Activated gamma-delta T cell (primary cell): ENCODE results near the gene CCT2.

ENCODE experiments used
- DNase-seq: peaks from one replicate; lab custom pipeline; 2025; lab: John Stamatoyannopoulos, UW
- total RNA-seq, 2 donors: gene quantifications; one replicate each; lab custom pipeline; 2026; lab: John Stamatoyannopoulos, UW

The CCT2 gene
- total RNA-seq: 156 to 169 reads per million in 2 donors

- peak; percentile 91 for DNase-seq
Observed at GRCh38 chr12:69585189-69586062, at the start of gene CCT2. Gene CCT2 (plus strand): TSS chr12:69585459. CDS start chr12:69585522, 63 bp downstream.

GRCh38 chr12:69540987-69541386 is 44.3 kb upstream of the CCT2 start:
- no peak for DNase-seq

GRCh38 chr12:69544087-69544486 is 41.2 kb upstream of the CCT2 start:
- DNase-seq: no peak

GRCh38 chr12:69545081-69545480 is 40.2 kb upstream of the CCT2 start:
- no peak for DNase-seq

GRCh38 chr12:69546693-69547438 is 38.4 kb upstream of the CCT2 start:
- no peak for DNase-seq

- no peak for DNase-seq
Observed at GRCh38 chr12:69548687-69549086, 36.6 kb upstream of the CCT2 start.

- DNase-seq: no peak
Observed at GRCh38 chr12:69550569-69551350, 34.5 kb upstream of the CCT2 start.

GRCh38 chr12:69553628-69554248 is 31.5 kb upstream of the CCT2 start:
- DNase-seq: no peak

GRCh38 chr12:69555461-69555860 is 29.8 kb upstream of the CCT2 start:
- DNase-seq: no peak

GRCh38 chr12:69556383-69556782 is 28.9 kb upstream of the CCT2 start:
- DNase-seq: no peak

GRCh38 chr12:69563166-69563762 is 22.0 kb upstream of the CCT2 start:
- no peak for DNase-seq

- no peak for DNase-seq
Observed at GRCh38 chr12:69566603-69567002, 18.7 kb upstream of the CCT2 start.

GRCh38 chr12:69569236-69569635 is 16.0 kb upstream of the CCT2 start:
- DNase-seq: no peak

- DNase-seq: no peak
Observed at GRCh38 chr12:69570000-69570516, 15.2 kb upstream of the CCT2 start.

- DNase-seq: no peak
Observed at GRCh38 chr12:69570545-69571399, 14.5 kb upstream of the CCT2 start.

- no peak for DNase-seq
Observed at GRCh38 chr12:69575346-69575745, 9.9 kb upstream of the CCT2 start.

- DNase-seq: no peak
Observed at GRCh38 chr12:69578283-69578682, 7.0 kb upstream of the CCT2 start.

- no peak for DNase-seq
Observed at GRCh38 chr12:69579029-69579428, 6.2 kb upstream of the CCT2 start.

GRCh38 chr12:69580074-69580473 is 5.2 kb upstream of the CCT2 start:
- no peak for DNase-seq

GRCh38 chr12:69583203-69583602 is 2.1 kb upstream of the CCT2 start:
- no peak for DNase-seq
